Transverse colon (tissue), 4 donors: Measurements from ENCODE around the gene NFYC. TPM values are rescaled to one million over a fixed set of nuclear protein-coding genes. Genes with fewer than 3 reads are reported as not detected.
"Not testable (repeated sequence)": the region's sequence is repeated elsewhere in the genome, so short reads cannot be mapped to it uniquely, and the experiment has no call there.

Experiments
- DNase-seq: peaks from one replicate; pipeline ENCODE4 v3.0.0-alpha.2; 2019
- H3K27ac ChIP-seq, 4 donors: fragments of 200-600 bp; sonication (generic); 2 replicates each; pipeline ENCODE4 v1.5.1; 2016 to 2018; ENCODE audit warnings: inconsistent platforms in 4 of 4
- H3K27me3 ChIP-seq: fragments of 200-600 bp; sonication (generic); 2 replicates; pipeline ENCODE4 v1.5.1; 2017; ENCODE audit warnings: inconsistent platforms
- H3K36me3 ChIP-seq, 4 donors: fragments of 200-600 bp; sonication (generic); 2 replicates each; pipeline ENCODE4 v1.5.1; 2017 to 2019; ENCODE audit warnings: inconsistent platforms in 4 of 4
- H3K4me1 ChIP-seq, 4 donors: fragments of 200-600 bp; sonication (generic); 2 replicates each; pipeline ENCODE4 v1.5.1; 2017 to 2020; ENCODE audit warnings: inconsistent platforms in 4 of 4
- H3K4me3 ChIP-seq, 4 donors: fragments of 200-600 bp; sonication (generic); 1 replicate in 1 of 4; 2 replicates in 3 of 4; pipeline versions ENCODE4 v1.5.1 to v1.6.1; 2017 to 2019; ENCODE audit warnings: inconsistent platforms in 4 of 4
- H3K9me3 ChIP-seq, 2 donors: fragments of 200-600 bp; sonication (generic); 2 replicates each; pipeline ENCODE4 v1.5.1; 2017 to 2019; ENCODE audit warnings: inconsistent platforms in 2 of 2
- EP300 ChIP-seq: sonication (generic); formaldehyde crosslinking; IDR thresholded peaks from one replicate; pipeline ENCODE4 v1.6.1; 2017; ENCODE audit warnings: antibody characterized with exemption, low read depth
- POLR2A ChIP-seq: fragments of 450-650 bp; IDR thresholded peaks from one replicate; pipeline ENCODE4 v1.6.1; 2016; ENCODE audit warnings: antibody characterized with exemption, mild to moderate bottlenecking, moderate library complexity
- POLR2AphosphoS5 ChIP-seq, 3 donors: sonication (generic); formaldehyde crosslinking; IDR thresholded peaks; one replicate each; pipeline ENCODE4 v1.6.1; 2016; ENCODE audit warnings: antibody characterized with exemption in 3 of 3
- WGBS, 2 donors: methylation state at CpG; one replicate each; pipeline ENCODE4 v1.1.5; 2018; ENCODE audit warnings: low coverage in 1 of 2; 5-methylcytosine and 5-hydroxymethylcytosine counted together
- in situ Hi-C, 4 donors: fragments of 200-750 bp; cut with MboI; loops; one replicate each; pipeline versions ENCODE4 v1.15.0 to v1.15.1; 2017; ENCODE audit warnings: low sequenced_read_pairs in 3 of 4, low pct_ligation_motif_present in 1 of 4, low pct_unique_long_range_greater_than_20kb in 1 of 4
- intact Hi-C: fragments of 100-400 bp; cut with DNase I; formaldehyde crosslinking; loops from one replicate; pipeline ENCODE4 v1.15.1; 2023; ENCODE audit warnings: low total_unique reads
- total RNA-seq, 4 donors: library from RNA; depleted of rRNA; stranded (reverse); fragments of >200 nt; gene quantifications; one replicate each; pipeline ENCODE4 v1.1.0, GENCODE V29; 2016
- TF ChIP-seq, protein P1 (sequence below), 5 experiments: fragments of 200-600 bp in 3 of 5; fragments of 450-650 bp in 2 of 5; sonication (generic) in 3 of 5; IDR thresholded peaks; 1 replicate in 2 of 5; 2 replicates in 3 of 5; pipeline ENCODE4 v1.5.1; 2016 to 2017; ENCODE audit warnings: antibody characterized with exemption in 5 of 5, inconsistent platforms in 3 of 5, mild to moderate bottlenecking in 2 of 5, moderate library complexity in 1 of 5

The NFYC gene
- total RNA-seq, 4 donors from 2014 or later, result 34.4 to 101 (median 76.4) TPM

DNA sequence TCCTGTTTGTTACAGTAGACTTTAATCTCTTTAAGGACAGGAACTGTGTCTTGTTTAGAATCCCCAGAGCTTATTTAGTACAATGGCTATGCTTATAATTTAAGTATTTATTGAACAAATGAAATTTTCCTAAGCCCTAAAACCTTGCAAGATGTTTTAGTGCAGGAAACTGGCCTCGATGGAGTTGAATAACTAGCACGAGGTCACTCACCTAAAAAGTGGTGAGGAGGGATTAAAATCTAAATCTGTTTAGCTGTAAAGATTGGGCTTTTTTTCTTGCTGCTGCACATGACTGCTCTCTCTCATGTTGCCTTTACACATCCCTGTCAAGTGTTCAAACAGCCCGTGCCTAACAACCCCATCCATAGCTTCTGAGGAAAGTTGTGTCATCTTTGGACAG is 10.2 kb downstream of the NFYC start:
- WGBS, 2 donors, result 66 to 68% methylated on average over 3 of the region's 3 CpGs
- no peaks in the 10 kb centered on the region for H3K9me3 ChIP-seq
- no peak for DNase-seq
- H3K4me1 ChIP-seq, result peaks cover 0 to 28% (median 9%) of the 10 kb centered on the region in 4 donors
- H3K36me3 ChIP-seq, result no peaks in the 10 kb centered on the region
- no peak overlapping the region for H3K4me3 ChIP-seq
- no peaks in the 10 kb centered on the region for H3K27me3 ChIP-seq
- H3K27ac ChIP-seq, result no peak overlapping the region
- no peak for TF ChIP-seq POLR2A
- TF ChIP-seq, protein P1, sequence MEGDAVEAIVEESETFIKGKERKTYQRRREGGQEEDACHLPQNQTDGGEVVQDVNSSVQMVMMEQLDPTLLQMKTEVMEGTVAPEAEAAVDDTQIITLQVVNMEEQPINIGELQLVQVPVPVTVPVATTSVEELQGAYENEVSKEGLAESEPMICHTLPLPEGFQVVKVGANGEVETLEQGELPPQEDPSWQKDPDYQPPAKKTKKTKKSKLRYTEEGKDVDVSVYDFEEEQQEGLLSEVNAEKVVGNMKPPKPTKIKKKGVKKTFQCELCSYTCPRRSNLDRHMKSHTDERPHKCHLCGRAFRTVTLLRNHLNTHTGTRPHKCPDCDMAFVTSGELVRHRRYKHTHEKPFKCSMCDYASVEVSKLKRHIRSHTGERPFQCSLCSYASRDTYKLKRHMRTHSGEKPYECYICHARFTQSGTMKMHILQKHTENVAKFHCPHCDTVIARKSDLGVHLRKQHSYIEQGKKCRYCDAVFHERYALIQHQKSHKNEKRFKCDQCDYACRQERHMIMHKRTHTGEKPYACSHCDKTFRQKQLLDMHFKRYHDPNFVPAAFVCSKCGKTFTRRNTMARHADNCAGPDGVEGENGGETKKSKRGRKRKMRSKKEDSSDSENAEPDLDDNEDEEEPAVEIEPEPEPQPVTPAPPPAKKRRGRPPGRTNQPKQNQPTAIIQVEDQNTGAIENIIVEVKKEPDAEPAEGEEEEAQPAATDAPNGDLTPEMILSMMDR (IDR thresholded peaks at IDR 0.05), result no peak
- no peak for TF ChIP-seq EP300
- no peak for TF ChIP-seq POLR2AphosphoS5 (IDR thresholded peaks at IDR 0.05)
- in situ Hi-C loops, result no loop called here
- intact Hi-C loops, result no loop called here

DNA sequence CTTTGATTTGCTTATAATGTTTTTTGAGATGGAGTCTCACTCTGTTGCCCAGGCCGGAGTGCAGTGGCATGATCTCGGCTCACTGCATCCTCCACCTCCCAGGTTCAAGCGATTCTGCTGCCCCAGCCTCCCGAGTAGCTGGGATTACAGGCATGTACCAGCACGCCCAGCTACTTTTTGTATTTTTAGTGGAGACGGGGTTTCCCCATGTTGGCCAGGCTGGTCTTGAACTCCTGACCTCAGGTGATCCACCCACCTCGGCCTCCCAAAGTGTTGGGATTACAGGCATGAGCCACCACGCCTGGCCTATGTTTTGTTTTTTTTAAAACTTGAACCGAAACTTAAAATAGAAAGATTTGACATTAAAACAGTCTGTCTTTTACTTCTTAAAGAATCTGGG is 11.3 kb downstream of the NFYC start:
- H3K27ac ChIP-seq, DNase-seq, in situ Hi-C loops, H3K4me3 ChIP-seq, H3K27me3 ChIP-seq, H3K36me3 ChIP-seq, H3K9me3 ChIP-seq, intact Hi-C loops: not testable (repeated sequence)
- WGBS, 2 donors, result 85 to 95% methylated on average over 4 to 9 of the region's 9 CpGs
- H3K4me1 ChIP-seq, result peaks cover 0 to 22% (median 10%) of the 10 kb centered on the region in 4 donors

DNA sequence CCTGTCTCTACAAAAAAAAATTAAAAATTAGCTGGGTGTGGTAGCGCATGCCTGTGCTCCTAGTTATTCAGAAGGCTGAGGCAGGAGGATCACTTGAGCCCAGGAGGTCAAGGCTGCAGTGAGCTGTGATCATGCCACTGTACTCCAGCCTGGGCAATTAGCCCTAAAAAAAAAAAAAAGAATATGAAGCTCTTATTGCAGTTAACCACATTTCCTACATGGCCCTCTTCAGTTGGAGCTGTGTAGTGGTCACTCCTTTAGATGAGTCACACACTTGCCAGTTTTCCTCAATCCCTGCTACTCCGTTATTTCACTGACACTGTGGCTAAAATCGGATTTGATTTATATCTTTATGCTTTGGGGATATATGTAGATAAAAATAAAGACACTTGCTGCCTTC is 11.8 kb downstream of the NFYC start:
- in situ Hi-C loops (no loop called here), intact Hi-C loops (no loop called here)
- DNase-seq, result no peak
- 85% methylated on average over 3 of the region's 3 CpGs; no CpG with 5 or more reads in 1 of the 2 donors for WGBS, 2 donors
- TF ChIP-seq POLR2AphosphoS5 (IDR thresholded peaks at IDR 0.05) (no peak), POLR2A (no peak), EP300 (no peak)
- TF ChIP-seq, protein P1 (IDR thresholded peaks at IDR 0.05), result no peak
- Histone ChIP-seq H3K36me3 (no peaks in the 10 kb centered on the region), H3K27ac (no peak overlapping the region), H3K9me3 (no peaks in the 10 kb centered on the region), H3K27me3 (no peaks in the 10 kb centered on the region), H3K4me3 (no peak overlapping the region), H3K4me1 (peaks cover 4 to 26% (median 14%) of the 10 kb centered on the region in 4 donors)

DNA sequence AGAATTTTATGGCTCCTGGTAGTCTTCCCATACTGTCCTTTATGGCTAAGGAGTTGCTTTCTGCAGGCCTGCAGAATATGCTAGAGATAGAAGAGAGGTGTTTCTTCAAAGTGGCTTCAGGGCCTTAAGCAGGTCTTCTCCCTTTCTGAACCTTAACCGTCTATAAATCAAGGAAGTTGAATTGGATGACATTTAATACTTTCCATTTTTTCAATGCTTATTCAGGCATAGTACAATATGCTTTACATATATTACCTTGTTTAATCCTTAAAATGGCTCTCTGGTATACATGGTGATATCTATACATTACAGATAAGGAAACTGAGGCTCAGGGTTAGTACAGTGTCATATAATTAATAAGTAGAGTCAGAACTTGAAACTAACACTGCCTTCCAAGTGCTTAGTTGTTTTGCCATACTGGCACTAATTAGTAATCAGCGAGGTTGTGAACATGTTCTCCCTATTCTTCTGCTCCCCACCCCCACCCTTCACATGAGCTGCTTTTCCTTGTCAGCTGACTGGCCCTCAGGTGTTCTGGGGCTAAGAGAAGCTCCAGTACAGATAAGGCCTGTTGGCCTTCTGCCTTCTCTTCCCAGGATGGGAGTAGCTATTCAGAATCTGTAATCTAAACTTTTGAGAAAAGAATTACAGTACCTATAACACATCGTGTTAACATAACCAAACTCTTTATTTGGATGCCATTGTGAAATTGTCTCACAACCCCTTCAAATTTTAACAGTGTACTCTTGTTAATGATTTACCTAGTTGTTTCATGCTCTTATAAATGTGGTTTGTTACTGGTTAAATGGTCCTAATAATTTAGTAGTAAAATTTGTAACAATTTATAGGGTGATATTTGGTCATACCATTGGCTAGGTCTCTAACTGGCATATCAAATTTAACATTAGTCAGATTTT is 13.6 kb downstream of the NFYC start:
- intact Hi-C loops, result no loop called here
- H3K4me3 ChIP-seq, result no peak overlapping the region

More for the DNA sequence above, 13.6 kb downstream of the NFYC start:
- Histone ChIP-seq H3K27ac (no peak overlapping the region), H3K4me1 (peaks cover 13 to 36% (median 18%) of the 10 kb centered on the region in 4 donors), H3K36me3 (no peaks in the 10 kb centered on the region), H3K9me3 (no peaks in the 10 kb centered on the region), H3K27me3 (no peaks in the 10 kb centered on the region)
- TF ChIP-seq EP300 (no peak), POLR2AphosphoS5 (IDR thresholded peaks at IDR 0.05) (no peak), POLR2A (no peak)
- TF ChIP-seq, protein P1 (IDR thresholded peaks at IDR 0.05), result no peak
- in situ Hi-C loops, result no loop called here
- 70 to 84% methylated on average over 2 to 3 of the region's 3 CpGs for WGBS, 2 donors
- DNase-seq, result no peak
